GM23248 (cell line): Measurements from ENCODE around the gene ADGRL3. TPM values are rescaled to one million over a fixed set of nuclear protein-coding genes. Genes with fewer than 3 reads are reported as not detected.

Experiments used
- DNase-seq: peaks from one replicate; pipeline ENCODE4 v3.0.0-alpha.2; 2015
- H2AFZ ChIP-seq: fragments of 200-600 bp; sonication (generic); 2 replicates; pipeline ENCODE4 v1.6.1; 2016; ENCODE audit warnings: antibody characterized with exemption
- H3F3A ChIP-seq: fragments of 200-600 bp; sonication (generic); 2 replicates; pipeline ENCODE4 v1.6.1; 2016; ENCODE audit warnings: mild to moderate bottlenecking, antibody characterized with exemption, mixed run types; ENCODE audit not compliant: insufficient read depth
- H3K27ac ChIP-seq: fragments of 200-600 bp; sonication (generic); 2 replicates; pipeline ENCODE4 v1.5.1; 2016; ENCODE audit warnings: mild to moderate bottlenecking
- H3K27me3 ChIP-seq: fragments of 200-600 bp; sonication (generic); replicated peaks from 2 replicates; pipeline ENCODE4 v1.6.1; 2016; ENCODE audit warnings: mild to moderate bottlenecking; ENCODE audit not compliant: insufficient read depth
- H3K36me3 ChIP-seq: fragments of 200-600 bp; sonication (generic); 2 replicates; pipeline ENCODE4 v1.6.1; 2016; ENCODE audit warnings: low read depth, mild to moderate bottlenecking
- H3K4me1 ChIP-seq: fragments of 200-600 bp; sonication (generic); 2 replicates; pipeline ENCODE4 v1.6.1; 2016; ENCODE audit warnings: mild to moderate bottlenecking; ENCODE audit not compliant: insufficient read depth
- H3K4me2 ChIP-seq: fragments of 200-600 bp; sonication (generic); one replicate; pipeline ENCODE4 v1.6.1; 2016; ENCODE audit warnings: mild to moderate bottlenecking; ENCODE audit not compliant: unreplicated experiment
- H3K4me3 ChIP-seq: fragments of 200-600 bp; sonication (generic); 2 replicates; pipeline ENCODE4 v1.5.1; 2016; ENCODE audit warnings: mild to moderate bottlenecking
- H3K79me2 ChIP-seq: fragments of 200-600 bp; sonication (generic); 2 replicates; pipeline ENCODE4 v1.6.1; 2016; ENCODE audit warnings: mild to moderate bottlenecking; ENCODE audit not compliant: insufficient read depth
- H3K9ac ChIP-seq: fragments of 200-600 bp; sonication (generic); 2 replicates; pipeline ENCODE4 v1.6.1; 2016; ENCODE audit warnings: mild to moderate bottlenecking
- H3K9me2 ChIP-seq: fragments of 200-600 bp; sonication (generic); 2 replicates; pipeline ENCODE4 v1.6.1; 2016; ENCODE audit warnings: mixed run types, mild to moderate bottlenecking, moderate library complexity; ENCODE audit not compliant: insufficient read depth
- H3K9me3 ChIP-seq: fragments of 200-600 bp; sonication (generic); one replicate; pipeline ENCODE4 v1.6.1; 2017; ENCODE audit warnings: low read depth
- H4K20me1 ChIP-seq: fragments of 200-600 bp; sonication (generic); 2 replicates; pipeline ENCODE4 v1.6.0; 2016; ENCODE audit not compliant: insufficient read depth
- EZH2 ChIP-seq: fragments of 200-600 bp; sonication (generic); IDR thresholded peaks from 2 replicates; pipeline ENCODE4 v1.6.1; 2018; ENCODE audit warnings: antibody characterized with exemption, mild to moderate bottlenecking; ENCODE audit not compliant: insufficient read depth, poor library complexity, severe bottlenecking
- EZH2phosphoT487 ChIP-seq: fragments of 200-600 bp; sonication (generic); IDR thresholded peaks from 2 replicates; pipeline ENCODE4 v1.6.1; 2018; ENCODE audit warnings: antibody characterized with exemption, moderate library complexity, mild to moderate bottlenecking, low read depth; ENCODE audit not compliant: insufficient read depth
- WGBS, 2 experiments: methylation state at CpG; one replicate each; pipeline ENCODE4 v1.1.6; 2015 to 2017; ENCODE audit warnings: low lambda C conversion rate in 2 of 2, low coverage in 1 of 2; ENCODE audit errors: missing lambda C conversion rate in 2 of 2; 5-methylcytosine and 5-hydroxymethylcytosine counted together
- in situ Hi-C: fragments of 300-500 bp; cut with MboI; formaldehyde crosslinking; loops from 2 replicates; pipeline ENCODE4 v1.15.0; 2020
- polyA plus RNA-seq: library from polyadenylated mRNA; unstranded; fragments of >200 nt; fragmentation: Nextera tagmentation; extraction: Ambion mirVana; gene quantifications from 2 replicates; pipeline ENCODE4 v1.2.1, GENCODE V29; 2016
- total RNA-seq: library from RNA; depleted of rRNA; stranded (reverse); fragments of >200 nt; shearing (Covaris generic); gene quantifications from 2 replicates; pipeline ENCODE4 v1.2.3, GENCODE V29; 2014

The ADGRL3 gene
- total and polyA plus RNA-seq, 2 experiments from 2014 or later: not detected

DNA sequence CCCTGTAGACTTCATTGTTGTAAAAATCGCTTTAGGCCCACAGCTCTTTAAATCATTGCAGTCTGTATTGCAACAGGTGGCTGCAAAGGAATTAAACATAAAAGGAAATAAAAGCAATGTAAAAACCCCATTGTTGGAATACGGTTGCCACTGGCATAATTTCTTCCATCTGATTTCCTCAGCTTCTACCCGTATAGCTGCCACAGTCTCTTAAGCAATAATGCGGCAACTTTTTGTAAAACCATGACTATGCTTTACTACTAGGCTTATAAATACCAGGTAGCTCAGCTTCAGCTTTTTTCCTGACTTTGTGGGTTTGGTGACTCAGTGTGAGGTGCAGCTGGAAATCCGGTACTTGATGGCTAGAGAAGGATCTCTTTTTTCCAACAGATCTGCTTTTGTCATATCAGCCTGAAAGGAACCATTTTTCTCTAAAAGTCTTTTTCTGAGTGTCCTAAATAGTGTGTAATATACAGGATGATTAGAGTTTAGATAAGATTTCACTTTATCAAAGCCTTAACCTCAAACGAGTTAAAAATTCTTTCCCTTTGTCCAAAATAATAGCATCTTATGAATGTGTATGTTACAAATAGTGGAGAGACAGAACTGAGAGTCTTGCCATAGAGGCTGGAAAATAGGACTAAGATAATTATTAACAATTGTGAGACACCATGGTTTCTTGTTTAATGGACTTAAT lies 268.0 kb downstream of the ADGRL3 start:
- in situ Hi-C loops: no loop called here
- no peaks in the 10 kb centered on the region for H3K4me1 ChIP-seq
- 14 to 20% methylated on average over 6 of the region's 6 CpGs for WGBS, 2 experiments
- no peak for DNase-seq
- H3K27ac ChIP-seq: no peak overlapping the region
- no peak overlapping the region for H3K4me3 ChIP-seq
- H3K9ac ChIP-seq: no peak overlapping the region
- H3K9me2 ChIP-seq: no peaks in the 10 kb centered on the region
- H4K20me1 ChIP-seq: no peaks in the 10 kb centered on the region
- no peaks in the 10 kb centered on the region for H3K79me2 ChIP-seq
- no peaks in the 10 kb centered on the region for H3K9me3 ChIP-seq
- no peaks in the 10 kb centered on the region for H3K36me3 ChIP-seq
- H3K27me3 ChIP-seq: no peaks in the 10 kb centered on the region
- no peak overlapping the region for H3K4me2 ChIP-seq
- H2AFZ ChIP-seq: no peak overlapping the region
- no peaks in the 10 kb centered on the region for H3F3A ChIP-seq
- TF ChIP-seq EZH2 (no peak), EZH2phosphoT487 (no peak)

DNA sequence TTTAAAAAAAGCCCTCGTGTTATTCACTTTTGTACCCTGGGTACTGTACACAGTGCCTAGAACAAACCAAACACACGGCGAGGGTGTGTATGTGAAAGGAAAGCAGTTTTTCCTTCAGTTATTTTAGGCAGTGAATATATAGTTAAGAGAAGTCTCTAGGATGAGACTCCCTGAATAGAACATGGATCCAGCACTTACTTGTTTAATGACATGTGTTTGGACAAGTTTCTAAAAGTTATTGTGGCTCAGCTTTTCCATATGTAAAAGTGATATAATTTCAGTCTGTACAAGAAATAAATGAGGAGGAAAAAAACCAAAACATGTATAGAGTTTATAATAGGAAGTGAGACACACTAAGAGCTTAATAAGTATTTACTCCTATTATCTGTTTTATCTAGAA lies 273.2 kb downstream of the ADGRL3 start:
- no peaks in the 10 kb centered on the region for H3K9me2 ChIP-seq
- no peak for DNase-seq
- no peak overlapping the region for H3K4me2 ChIP-seq
- no peak overlapping the region for H3K27ac ChIP-seq
- H3K27me3 ChIP-seq: no peaks in the 10 kb centered on the region
- no peaks in the 10 kb centered on the region for H3K36me3 ChIP-seq
- no peaks in the 10 kb centered on the region for H3K4me1 ChIP-seq
- in situ Hi-C loops: no loop called here
- H3K79me2 ChIP-seq: no peaks in the 10 kb centered on the region
- no peak overlapping the region for H2AFZ ChIP-seq
- no peak overlapping the region for H3K9ac ChIP-seq
- TF ChIP-seq EZH2phosphoT487: no peak
- TF ChIP-seq EZH2: no peak
- no peak overlapping the region for H3K4me3 ChIP-seq
- H3F3A ChIP-seq: no peaks in the 10 kb centered on the region
- H4K20me1 ChIP-seq: no peaks in the 10 kb centered on the region
- H3K9me3 ChIP-seq: no peaks in the 10 kb centered on the region
- WGBS, 2 experiments: 4 to 13% methylated on average over 3 of the region's 3 CpGs

DNA sequence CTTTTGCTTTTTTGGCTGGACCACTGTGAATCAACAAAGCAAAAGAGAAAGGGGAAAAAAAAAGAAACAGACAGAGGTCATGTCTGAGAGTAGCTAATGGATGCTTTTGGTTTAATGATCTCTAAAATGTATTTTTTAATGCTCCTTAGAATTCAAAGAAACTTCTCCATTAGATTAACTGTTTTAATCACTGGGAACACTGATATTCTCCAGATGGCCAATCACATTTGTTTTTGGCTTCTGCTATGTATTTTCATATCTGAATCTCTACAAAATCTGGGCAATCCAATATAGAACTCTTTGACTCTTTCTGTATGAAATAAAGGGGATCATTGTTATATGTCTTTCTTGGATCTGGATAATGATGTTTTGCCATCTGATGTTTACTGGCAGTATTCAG lies 278.2 kb downstream of the ADGRL3 start:
- Histone ChIP-seq H3F3A (no peaks in the 10 kb centered on the region), H3K9me3 (no peaks in the 10 kb centered on the region), H3K9ac (no peak overlapping the region), H3K36me3 (no peaks in the 10 kb centered on the region), H3K27me3 (no peaks in the 10 kb centered on the region), H4K20me1 (no peaks in the 10 kb centered on the region), H2AFZ (no peak overlapping the region), H3K27ac (no peak overlapping the region), H3K9me2 (no peaks in the 10 kb centered on the region), H3K4me3 (no peak overlapping the region), H3K4me1 (no peaks in the 10 kb centered on the region), H3K79me2 (no peaks in the 10 kb centered on the region), H3K4me2 (no peak overlapping the region)
- DNase-seq: no peak
- TF ChIP-seq EZH2 (no peak), EZH2phosphoT487 (no peak)
- in situ Hi-C loops: no loop called here

DNA sequence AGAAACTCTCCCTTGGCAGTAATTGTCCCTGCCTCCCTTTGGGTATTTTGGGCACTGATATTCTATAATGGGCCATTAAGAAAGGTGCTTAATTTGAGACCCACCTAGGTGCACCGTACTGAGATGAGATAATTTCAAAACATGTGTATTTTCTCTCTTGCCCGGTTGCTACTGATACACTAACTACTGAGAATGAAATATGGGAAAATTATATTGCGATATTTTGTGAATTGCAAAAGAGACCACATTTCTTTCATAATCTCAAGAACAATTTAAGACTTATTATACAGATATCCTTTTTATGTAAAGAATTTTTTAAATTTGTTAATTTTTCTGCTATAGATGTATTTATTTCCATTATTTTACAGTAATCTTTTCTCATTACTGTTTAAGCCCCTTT lies 284.9 kb downstream of the ADGRL3 start:
- Histone ChIP-seq H3K27ac (no peak overlapping the region), H3K9me2 (no peaks in the 10 kb centered on the region), H3K36me3 (no peaks in the 10 kb centered on the region), H3K4me1 (no peaks in the 10 kb centered on the region), H3F3A (no peaks in the 10 kb centered on the region), H2AFZ (no peak overlapping the region), H3K4me3 (no peak overlapping the region), H3K79me2 (no peaks in the 10 kb centered on the region), H4K20me1 (no peaks in the 10 kb centered on the region), H3K27me3 (no peaks in the 10 kb centered on the region), H3K4me2 (no peak overlapping the region), H3K9me3 (peaks cover 4% of the 10 kb centered on the region), H3K9ac (no peak overlapping the region)
- WGBS, 2 experiments: 40 to 49% methylated on average over 3 of the region's 3 CpGs
- no peak for TF ChIP-seq EZH2
- no peak for TF ChIP-seq EZH2phosphoT487
- DNase-seq: no peak
- in situ Hi-C loops: no loop called here

DNA sequence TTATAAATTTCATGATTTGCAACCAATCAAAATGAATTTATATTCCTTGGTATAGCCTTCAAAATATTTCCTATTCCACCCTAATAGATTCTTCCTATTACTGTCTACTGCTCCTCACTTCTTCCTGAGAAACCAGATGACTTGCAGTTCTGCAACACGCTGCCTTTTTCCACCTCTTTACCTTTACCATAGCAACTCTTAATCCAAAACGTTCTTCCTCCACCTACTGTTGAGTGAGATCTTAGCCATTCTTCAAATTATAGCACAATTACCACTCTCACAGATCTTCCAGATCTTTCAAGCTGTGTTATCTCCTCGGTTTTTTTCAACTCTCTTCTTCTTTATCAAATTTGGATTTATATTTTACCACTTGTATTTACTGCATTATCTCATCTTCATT lies 289.8 kb downstream of the ADGRL3 start:
- H2AFZ ChIP-seq: no peak overlapping the region
- H3K4me2 ChIP-seq: no peak overlapping the region
- no peaks in the 10 kb centered on the region for H3K4me1 ChIP-seq
- H3K4me3 ChIP-seq: no peak overlapping the region
- H3K27me3 ChIP-seq: no peaks in the 10 kb centered on the region
- no peaks in the 10 kb centered on the region for H3K9me2 ChIP-seq
- no peaks in the 10 kb centered on the region for H3F3A ChIP-seq
- H3K36me3 ChIP-seq: no peaks in the 10 kb centered on the region
- no peak overlapping the region for H3K27ac ChIP-seq
- TF ChIP-seq EZH2 (no peak), EZH2phosphoT487 (no peak)
- H3K9ac ChIP-seq: no peak overlapping the region
- DNase-seq: no peak
- peaks cover 4% of the 10 kb centered on the region for H3K9me3 ChIP-seq
- no peaks in the 10 kb centered on the region for H3K79me2 ChIP-seq
- in situ Hi-C loops: no loop called here
- 6 to 8% methylated on average over 3 of the region's 3 CpGs for WGBS, 2 experiments
- H4K20me1 ChIP-seq: no peaks in the 10 kb centered on the region
